GM12865 (cell line): ENCODE measurements around the gene ALPK3.

Source experiments
- DNase-seq: peaks from one replicate; pipeline ENCODE4 v3.0.0; 2010; ENCODE audit warnings: low read depth
- H3K4me3 ChIP-seq: 2 replicates; pipeline ENCODE4 v1.5.1; 2011; ENCODE audit warnings: mild to moderate bottlenecking, low read depth, low read length, control low read depth
- CTCF ChIP-seq: IDR thresholded peaks from 2 replicates; pipeline ENCODE4 v1.5.1; 2011; ENCODE audit warnings: low read length, control low read depth, low read depth, inconsistent platforms; ENCODE audit not compliant: insufficient read depth; ENCODE audit errors: missing control alignments

Gene ALPK3

DNA sequence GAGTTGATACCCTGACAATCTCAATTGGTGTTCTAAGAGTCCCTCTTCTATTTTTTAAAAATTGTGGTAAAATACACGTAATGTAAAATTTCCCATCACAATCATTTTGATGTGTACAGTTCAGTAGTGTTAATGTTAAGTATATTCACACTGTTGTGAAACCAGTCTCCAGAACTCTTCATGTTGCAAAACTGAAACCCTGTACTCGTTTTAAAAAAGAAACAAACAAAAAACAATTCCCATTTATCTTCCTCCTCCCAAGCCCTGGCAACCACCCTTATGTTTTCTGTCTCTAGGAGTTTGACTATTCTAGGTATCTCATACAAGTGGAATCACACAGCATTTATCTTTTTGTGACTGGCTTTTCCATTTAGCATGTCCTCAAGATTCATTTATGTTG, 28.7 kb upstream of the ALPK3 start:
- no peak for DNase-seq
- no peak overlapping the region for H3K4me3 ChIP-seq
- no peak for TF ChIP-seq CTCF

DNA sequence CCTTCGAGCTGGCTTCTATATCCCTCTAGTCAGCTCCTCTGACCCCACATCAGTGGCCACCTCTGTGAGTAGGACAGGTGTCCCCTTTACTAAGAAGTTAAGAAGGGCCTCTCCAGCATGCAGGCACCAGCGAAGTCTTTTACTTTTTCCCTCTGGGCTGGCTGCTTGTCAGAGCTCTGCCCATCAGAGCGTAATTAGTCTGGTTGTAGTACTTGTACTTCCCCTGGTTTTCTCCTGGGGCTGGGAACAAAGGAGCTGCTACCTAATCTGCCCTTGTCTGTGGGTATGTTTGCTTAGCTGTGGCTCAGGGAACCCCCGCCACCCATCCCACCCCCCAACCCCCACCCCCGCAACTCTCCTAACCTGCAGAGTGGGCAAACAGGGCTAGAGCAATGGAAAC, 27.4 kb upstream of the ALPK3 start:
- no peak overlapping the region for H3K4me3 ChIP-seq

DNA sequence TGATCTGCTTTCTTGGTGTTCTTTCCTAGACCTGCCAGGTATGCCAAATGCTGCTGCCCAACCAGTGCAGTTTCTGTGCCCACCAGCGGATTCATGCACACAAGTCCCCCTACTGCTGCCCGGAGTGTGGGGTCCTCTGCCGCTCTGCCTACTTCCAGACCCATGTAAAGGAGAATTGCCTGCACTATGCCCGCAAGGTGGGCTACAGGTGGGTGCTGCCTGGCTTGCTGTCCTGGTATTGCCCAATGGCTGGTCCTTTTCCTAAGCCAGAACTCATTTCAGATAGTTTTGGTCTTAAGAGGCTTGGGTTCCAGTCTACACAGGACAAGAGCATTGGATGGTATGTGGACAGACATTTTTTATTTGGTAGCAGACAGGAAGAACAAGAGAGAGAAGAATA, 26.5 kb upstream of the ALPK3 start:
- no peak overlapping the region for H3K4me3 ChIP-seq
- no peak for TF ChIP-seq CTCF
- no peak for DNase-seq

More for the DNA sequence above, 27.4 kb upstream of the ALPK3 start:
- no peak for TF ChIP-seq CTCF
- peak; percentile 40 for DNase-seq

DNA sequence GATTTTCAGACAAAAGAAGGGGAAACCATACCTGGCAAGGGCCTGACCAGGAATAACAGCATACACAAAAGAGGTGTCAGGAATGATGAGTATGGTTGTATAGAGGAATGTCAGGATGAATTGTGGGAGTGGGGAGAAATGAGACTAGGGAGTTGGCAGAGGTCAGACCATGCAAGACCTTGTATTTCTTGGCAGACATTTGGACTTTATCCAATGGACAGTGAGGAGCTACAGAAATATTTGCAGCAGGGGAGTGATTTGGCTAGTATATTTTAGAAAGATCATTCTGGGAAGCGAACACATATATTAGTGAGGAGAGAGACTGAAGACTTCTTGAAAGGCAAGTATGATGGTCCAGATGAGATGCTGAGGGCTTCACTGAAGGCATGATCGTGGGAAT, 25.4 kb upstream of the ALPK3 start:
- no peak overlapping the region for H3K4me3 ChIP-seq
- TF ChIP-seq CTCF = no peak
- DNase-seq = no peak

DNA sequence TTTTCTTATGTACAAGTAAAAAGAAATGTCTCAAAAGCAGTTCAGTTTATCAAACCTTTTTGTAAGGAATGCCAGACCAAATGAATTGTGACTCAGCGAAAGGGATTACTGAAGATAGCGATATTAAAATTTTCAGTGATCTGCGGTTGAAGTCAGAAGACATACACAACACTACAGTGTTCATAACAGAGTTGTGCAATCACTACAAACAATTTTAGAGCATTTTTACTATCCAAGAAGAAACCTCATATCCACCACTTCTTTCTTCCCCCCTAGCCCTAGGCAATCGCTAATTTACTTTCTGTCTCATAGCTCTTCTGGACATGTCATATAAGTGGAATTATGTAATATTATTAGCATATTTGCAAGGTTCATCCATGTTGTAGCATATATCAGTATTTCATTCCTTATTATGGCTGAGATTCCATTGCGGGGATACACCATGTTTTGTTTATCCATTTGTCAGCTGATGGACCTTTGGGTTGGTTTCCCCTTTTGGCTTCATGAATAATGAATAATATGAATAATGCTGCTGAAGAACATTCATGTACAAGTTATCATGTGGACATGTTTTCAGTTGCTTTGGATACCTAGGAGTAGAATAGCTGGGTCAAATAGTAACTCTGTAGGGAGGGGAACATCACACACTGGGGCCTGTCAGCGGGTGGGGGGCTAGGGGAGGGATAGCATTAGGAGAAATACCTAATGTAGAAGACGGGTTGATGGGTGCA, 23.6 kb upstream of the ALPK3 start:
- TF ChIP-seq CTCF = no peak
- DNase-seq = no peak
- no peak overlapping the region for H3K4me3 ChIP-seq

- no peak overlapping the region for H3K4me3 ChIP-seq
- DNase-seq = no peak
- no peak for TF ChIP-seq CTCF
These were observed 23.0 kb upstream of the ALPK3 start for GRCh38 chr15:84794162-84794547.

DNA sequence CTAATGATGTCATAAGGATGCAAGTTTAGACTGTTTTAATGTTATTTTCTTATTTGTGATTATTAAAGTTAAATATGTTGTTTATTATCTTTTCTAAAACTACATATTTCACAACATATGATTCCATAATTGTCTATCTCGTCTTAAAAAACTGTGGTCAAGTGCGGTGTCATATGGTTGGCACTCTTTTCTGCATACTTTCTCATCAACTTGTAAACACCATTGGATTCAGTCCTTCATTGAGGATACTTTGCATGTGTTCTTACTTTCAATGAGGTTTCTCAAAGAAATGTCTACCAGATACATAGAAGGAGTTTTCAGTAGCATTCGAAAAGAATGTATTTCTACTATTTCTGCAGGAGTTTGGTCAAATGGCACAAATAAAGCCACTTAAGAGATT, 22.0 kb upstream of the ALPK3 start:
- no peak overlapping the region for H3K4me3 ChIP-seq
- no peak for DNase-seq
- TF ChIP-seq CTCF = no peak
